Measurements from ENCODE around the gene ZDHHC13. TPM values are rescaled to one million over a fixed set of nuclear protein-coding genes. Genes with fewer than 3 reads are reported as not detected.

Gene ZDHHC13
- total RNA-seq, 4 donors from 2014 or later = 45.8 to 64.9 (median 58.1) TPM

- H3K36me3 ChIP-seq = peaks cover 0 to 11% (median 0%) of the 10 kb centered on the region in 3 donors
- 96 to 100% methylated on average over 3 of the region's 3 CpGs for WGBS, 2 donors
- H3K4me3 ChIP-seq = no peak overlapping the region
- no peak for DNase-seq
- intact Hi-C loops (cut with DNase I) = no loop called here
- no peak overlapping the region for H3K27ac ChIP-seq
- TF ChIP-seq POLR2A (IDR thresholded peaks at IDR 0.05) = no peak
- TF ChIP-seq CTCF (IDR thresholded peaks at IDR 0.05) = no peak
- peaks cover 0 to 15% (median 3%) of the 10 kb centered on the region in 3 donors for H3K4me1 ChIP-seq
- H3K27me3 ChIP-seq = no peaks in the 10 kb centered on the region
- H3K9me3 ChIP-seq = no peaks in the 10 kb centered on the region
Measured at GRCh38 chr11:19225581-19225980, 108.6 kb downstream of the ZDHHC13 start.

Other genes starting within 250 kb of the ZDHHC13 start
- not detected for gene MRGPRX1, start 177.8 kb upstream of the ZDHHC13 start, total RNA-seq
- under 1 TPM in 1 of 4 donors, not detected in 3; 0.19 TPM for gene MRGPRX2, start 56.5 kb upstream of the ZDHHC13 start, total RNA-seq
- not detected for gene CSRP3, start 84.8 kb downstream of the ZDHHC13 start, total RNA-seq
- 10 to 100 TPM in 1 of 4 donors, 1 to 10 TPM in 3; 4.0 to 11.7 (median 4.7) TPM for gene E2F8, start 123.8 kb downstream of the ZDHHC13 start, total RNA-seq

Data from esophagus squamous epithelium (tissue), 5 donors.